Hippocampal formation (tissue), 2 donors: ENCODE data around the gene MRPL24.
"Not testable (repeated sequence)": the region's sequence is repeated elsewhere in the genome, so short reads cannot be mapped to it uniquely, and the experiment has no call there.

ENCODE experiments used
- DNase-seq, 2 donors: peaks; one replicate each; lab custom pipeline; 2025; lab: John Stamatoyannopoulos, UW

The MRPL24 gene

GRCh38 chr1:156740741-156741480 is at the start of gene MRPL24:
TSS of gene MRPL24 (minus strand) at chr1:156741088. CDS start at chr1:156738704, 2,384 bp downstream.
- DNase-seq, result peak; percentile 99 to 100

GRCh38 chr1:156789621-156790318 is 48.9 kb upstream of the MRPL24 start:
- no peak for DNase-seq

- no peak for DNase-seq
Observed at GRCh38 chr1:156788136-156788535, 47.2 kb upstream of the MRPL24 start.

- no peak for DNase-seq
Observed at GRCh38 chr1:156786640-156787039, 45.8 kb upstream of the MRPL24 start.

- no peak for DNase-seq
Observed at GRCh38 chr1:156785458-156785857, 44.6 kb upstream of the MRPL24 start.

GRCh38 chr1:156781585-156782186 is 40.8 kb upstream of the MRPL24 start:
- DNase-seq, result no peak

GRCh38 chr1:156777573-156777972 is 36.7 kb upstream of the MRPL24 start:
- no peak for DNase-seq

GRCh38 chr1:156776942-156777341 is 36.1 kb upstream of the MRPL24 start:
- no peak for DNase-seq

- DNase-seq, result no peak
Observed at GRCh38 chr1:156775799-156776198, 34.9 kb upstream of the MRPL24 start.

GRCh38 chr1:156773607-156774006 is 32.7 kb upstream of the MRPL24 start:
- DNase-seq, result no peak

- DNase-seq, result no peak
Observed at GRCh38 chr1:156772728-156773497, 32.0 kb upstream of the MRPL24 start.

- no peak for DNase-seq
Observed at GRCh38 chr1:156772222-156772621, 31.3 kb upstream of the MRPL24 start.

- DNase-seq, result no peak
Observed at GRCh38 chr1:156768610-156769295, 27.9 kb upstream of the MRPL24 start.

- DNase-seq, result no peak
Observed at GRCh38 chr1:156767879-156768604, 27.2 kb upstream of the MRPL24 start.

- peak; percentile 99 to 100 for DNase-seq
Observed at GRCh38 chr1:156767101-156767878, 26.4 kb upstream of the MRPL24 start, which contains the start of gene PRCC. TSS of gene PRCC (plus strand) at chr1:156767535. CDS start at chr1:156767772, 237 bp downstream.

- DNase-seq, result no peak
Observed at GRCh38 chr1:156766298-156767100, 25.6 kb upstream of the MRPL24 start.

- DNase-seq, result no peak
Observed at GRCh38 chr1:156765666-156766065, 24.8 kb upstream of the MRPL24 start.

GRCh38 chr1:156765136-156765535 is 24.2 kb upstream of the MRPL24 start:
- DNase-seq, result not testable (repeated sequence)

GRCh38 chr1:156760796-156761104 is 19.9 kb upstream of the MRPL24 start:
- DNase-seq, result no peak
